GM23338 (cell line): ENCODE measurements around the gene CCZ1B. TPM values are rescaled to one million over a fixed set of nuclear protein-coding genes. Genes with fewer than 3 reads are reported as not detected.

Experiments used
- ATAC-seq: fragments of 200-7000 bp; cut with Tn5 transposase; 3 replicates; pipeline ENCODE4 v1.9.1; 2020
- DNase-seq: peaks from one replicate; pipeline ENCODE4 v3.0.0-alpha.2; 2015; ENCODE audit warnings: low spot score
- H2AFZ ChIP-seq: fragments of 200-600 bp; sonication (generic); 2 replicates; pipeline ENCODE4 v1.8.0; 2016; ENCODE audit warnings: antibody characterized with exemption, mild to moderate bottlenecking, moderate library complexity
- H3F3A ChIP-seq: fragments of 200-600 bp; sonication (generic); replicated peaks from 2 replicates; pipeline ENCODE4 v1.8.0; 2017; ENCODE audit warnings: antibody characterized with exemption, mixed run types, low read depth
- H3K27ac ChIP-seq: fragments of 200-600 bp; sonication (generic); 2 replicates; pipeline ENCODE4 v1.6.1; 2016; ENCODE audit warnings: low read depth
- H3K27me3 ChIP-seq: fragments of 200-600 bp; sonication (generic); 2 replicates; pipeline ENCODE4 v1.8.0; 2016; ENCODE audit warnings: mild to moderate bottlenecking, mixed run types, moderate library complexity; ENCODE audit not compliant: insufficient read depth
- H3K36me3 ChIP-seq: fragments of 200-600 bp; sonication (generic); 2 replicates; pipeline ENCODE4 v1.8.0; 2016; ENCODE audit warnings: mild to moderate bottlenecking; ENCODE audit not compliant: insufficient read depth
- H3K4me1 ChIP-seq: fragments of 200-600 bp; sonication (generic); 2 replicates; pipeline ENCODE4 v1.8.0; 2016; ENCODE audit warnings: mild to moderate bottlenecking, moderate library complexity; ENCODE audit not compliant: insufficient read depth
- H3K4me2 ChIP-seq: fragments of 200-600 bp; sonication (generic); 2 replicates; pipeline ENCODE4 v1.7.1; 2017; ENCODE audit warnings: mixed run types
- H3K4me3 ChIP-seq: fragments of 200-600 bp; sonication (generic); 2 replicates; pipeline ENCODE4 v1.6.1; 2016; ENCODE audit warnings: mixed run types
- H3K79me2 ChIP-seq: fragments of 200-600 bp; sonication (generic); replicated peaks from 2 replicates; pipeline ENCODE4 v1.8.0; 2017; ENCODE audit warnings: mild to moderate bottlenecking; ENCODE audit not compliant: insufficient read depth
- H3K9me2 ChIP-seq: fragments of 200-600 bp; sonication (generic); 2 replicates; pipeline ENCODE4 v1.8.0; 2017; ENCODE audit not compliant: insufficient read depth
- H4K20me1 ChIP-seq: fragments of 200-600 bp; sonication (generic); replicated peaks from 2 replicates; pipeline ENCODE4 v1.8.0; 2017; ENCODE audit warnings: mild to moderate bottlenecking; ENCODE audit not compliant: insufficient read depth
- H3K27ac Mint-ChIP-seq: 2 replicates; pipeline ENCODE4 v1.8.0; 2020; ENCODE audit warnings: inconsistent platforms, mild to moderate bottlenecking, moderate library complexity, mixed read lengths
- H3K27me3 Mint-ChIP-seq: 3 replicates; pipeline ENCODE4 v1.8.0; 2022; ENCODE audit warnings: low read depth, mild to moderate bottlenecking, moderate library complexity, mixed read lengths, inconsistent platforms; ENCODE audit not compliant: insufficient read depth, poor library complexity
- H3K36me3 Mint-ChIP-seq: 3 replicates; pipeline ENCODE4 v1.8.0; 2021; ENCODE audit warnings: low read depth, mild to moderate bottlenecking, inconsistent platforms, moderate library complexity, mixed read lengths
- H3K4me1 Mint-ChIP-seq: 3 replicates; pipeline ENCODE4 v1.8.0; 2020; ENCODE audit warnings: mild to moderate bottlenecking, inconsistent platforms, mixed read lengths
- H3K4me3 Mint-ChIP-seq: 3 replicates; pipeline ENCODE4 v1.8.0; 2021; ENCODE audit warnings: moderate library complexity, mild to moderate bottlenecking, inconsistent platforms, mixed read lengths
- H3K9me3 Mint-ChIP-seq: 3 replicates; pipeline ENCODE4 v1.8.0; 2020; ENCODE audit warnings: moderate library complexity, mild to moderate bottlenecking, inconsistent platforms, mixed read lengths
- CREB1 ChIP-seq: fragments of 250-450 bp; sonication (Bioruptor Pico); IDR thresholded peaks from 2 replicates; pipeline ENCODE4 v1.5.0; 2020; ENCODE audit warnings: low read depth, mild to moderate bottlenecking, moderate library complexity
- CTCF ChIP-seq, 2 experiments: fragments of 200-600 bp in 1 of 2; sonication (generic) in 1 of 2; conservative IDR thresholded peaks; 2 replicates each; pipeline versions ENCODE4 v1.5.1 to v1.6.1; 2016 to 2017; ENCODE audit warnings: antibody characterized with exemption in 2 of 2, low read depth in 2 of 2, mild to moderate bottlenecking in 2 of 2, moderate library complexity in 1 of 2
- ETS1 ChIP-seq: IDR thresholded peaks from 2 replicates; pipeline ENCODE4 v1.6.1; 2016; ENCODE audit warnings: antibody characterized with exemption
- EZH2 ChIP-seq: fragments of 200-600 bp; sonication (generic); IDR thresholded peaks from one replicate; pipeline ENCODE4 v1.8.0; 2017; ENCODE audit warnings: antibody characterized with exemption, mild to moderate bottlenecking, low read depth; ENCODE audit not compliant: unreplicated experiment
- EZH2phosphoT487 ChIP-seq: fragments of 200-600 bp; sonication (generic); IDR thresholded peaks from one replicate; pipeline ENCODE4 v1.8.1; 2018; ENCODE audit warnings: antibody characterized with exemption; ENCODE audit not compliant: unreplicated experiment
- JUNB ChIP-seq: IDR thresholded peaks from one replicate; pipeline ENCODE4 v1.6.1; 2016; ENCODE audit warnings: antibody characterized with exemption; ENCODE audit not compliant: unreplicated experiment
- NANOG ChIP-seq: IDR thresholded peaks from 2 replicates; pipeline ENCODE4 v1.6.1; 2016; ENCODE audit warnings: antibody characterized with exemption, borderline replicate concordance
- POLR2AphosphoS5 ChIP-seq: IDR thresholded peaks from 2 replicates; pipeline ENCODE4 v1.6.1; 2016; ENCODE audit warnings: antibody characterized with exemption, low read depth
- REST ChIP-seq: IDR thresholded peaks from one replicate; pipeline ENCODE4 v1.6.1; 2018; ENCODE audit warnings: antibody characterized with exemption; ENCODE audit not compliant: unreplicated experiment
- STAT1 ChIP-seq: IDR thresholded peaks from one replicate; pipeline ENCODE4 v1.6.1; 2016; ENCODE audit warnings: antibody characterized with exemption; ENCODE audit not compliant: unreplicated experiment
- ZNF114 ChIP-seq: fragments of 250-450 bp; sonication (Bioruptor Pico); IDR thresholded peaks from 2 replicates; pipeline ENCODE4 v1.5.0; 2020; ENCODE audit warnings: mild to moderate bottlenecking, moderate library complexity
- ZNF331 ChIP-seq: fragments of 250-450 bp; sonication (Bioruptor Pico); IDR thresholded peaks from 2 replicates; pipeline ENCODE4 v1.5.0; 2020; ENCODE audit warnings: low read depth, mild to moderate bottlenecking, moderate library complexity
- ZNF462 ChIP-seq: fragments of 250-450 bp; sonication (Bioruptor Pico); IDR thresholded peaks from 2 replicates; pipeline ENCODE4 v1.5.0; 2020; ENCODE audit warnings: mild to moderate bottlenecking, moderate library complexity
- polyA plus RNA-seq: library from polyadenylated mRNA; unstranded; fragments of >200 nt; fragmentation: Nextera tagmentation; extraction: Ambion mirVana; gene quantifications from 2 replicates; pipeline ENCODE4 v1.2.1, GENCODE V29; 2016
- total RNA-seq: library from RNA; depleted of rRNA; stranded (reverse); fragments of >200 nt; shearing (Covaris generic); gene quantifications from 2 replicates; pipeline ENCODE4 v1.2.3, GENCODE V29; 2014

Gene CCZ1B
- total and polyA plus RNA-seq, 2 experiments from 2014 or later = 60.1 to 62.0 TPM

GRCh38 chr7:6833636-6834035, 7.6 kb upstream of the CCZ1B start:
- Histone ChIP-seq H3K27ac (no peak overlapping the region), H3K27me3 (no peaks in the 10 kb centered on the region), H3K4me3 (no peak overlapping the region), H2AFZ (no peak overlapping the region), H3K79me2 (no peaks in the 10 kb centered on the region), H3K36me3 (no peaks in the 10 kb centered on the region), H3K9me2 (no peaks in the 10 kb centered on the region), H3F3A (no peaks in the 10 kb centered on the region), H3K4me1 (no peaks in the 10 kb centered on the region), H4K20me1 (no peaks in the 10 kb centered on the region), H3K4me2 (no peak overlapping the region)
- Mint-ChIP-seq H3K27me3 (peaks cover 2% of the 10 kb centered on the region), H3K36me3 (no peaks in the 10 kb centered on the region), H3K4me1 (no peaks in the 10 kb centered on the region), H3K4me3 (no peak overlapping the region), H3K27ac (no peak overlapping the region), H3K9me3 (no peaks in the 10 kb centered on the region)
- TF ChIP-seq POLR2AphosphoS5 (no peak), ZNF114 (CRISPR knock-in tag) (no peak), CTCF (conservative IDR thresholded peaks at IDR 0.05; ENCODE audit: low read depth in 2 of 2) (no peak), ZNF462 (CRISPR knock-in tag) (no peak), REST (no peak), EZH2 (no peak), NANOG (no peak), JUNB (no peak), CREB1 (CRISPR knock-in tag) (no peak), ZNF331 (no peak), ETS1 (no peak), EZH2phosphoT487 (no peak), STAT1 (no peak)
- ATAC-seq (no peak), DNase-seq (no peak)
